ENCODE results near the gene KRTAP10-1. TPM values are rescaled to one million over a fixed set of nuclear protein-coding genes. Genes with fewer than 3 reads are reported as not detected.

KRTAP10-1 gene
- total and polyA plus RNA-seq, 2 of the 13 experiments (the other 11 are each of a cell fraction or from before 2014, with no cell fraction given): not detected

- TF ChIP-seq HNF1A (IDR thresholded peaks at IDR 0.05; ENCODE audit: low read depth) (0 out of 2 replicates have a peak, but pooled peaks have one; percentile 29), HNF1A (CRISPR knock-in tag; IDR thresholded peaks at IDR 0.05; ENCODE audit: borderline replicate concordance) (no peak), SMAD3 (CRISPR knock-in tag; IDR thresholded peaks at IDR 0.05) (peak; percentile 74; the same call in 1 of the 2 replicates), ZNF605 (CRISPR knock-in tag; IDR thresholded peaks at IDR 0.05) (peak; percentile 52; the same call in 1 of the 2 replicates), RAD21 (CRISPR knock-in tag; IDR thresholded peaks at IDR 0.05) (no peak), ZNF776 (CRISPR knock-in tag; IDR thresholded peaks at IDR 0.05) (peak; percentile 43; the same call in 1 of the 2 replicates), GATAD1 (CRISPR knock-in tag; IDR thresholded peaks at IDR 0.05) (no peak), AHR (CRISPR knock-in tag; IDR thresholded peaks at IDR 0.05) (no peak), ZIK1 (CRISPR knock-in tag; IDR thresholded peaks at IDR 0.05; ENCODE audit: borderline replicate concordance, low read depth) (no peak), SAFB2 (CRISPR knock-in tag; IDR thresholded peaks at IDR 0.05; ENCODE audit: borderline replicate concordance, low read depth) (no peak), MIXL1 (CRISPR knock-in tag; IDR thresholded peaks at IDR 0.05) (peak; percentile 63; the same call in 1 of the 2 replicates), MLX (CRISPR knock-in tag; IDR thresholded peaks at IDR 0.05) (peak; percentile 69; the same call in 1 of the 2 replicates), YEATS2 (CRISPR knock-in tag; IDR thresholded peaks at IDR 0.05; ENCODE audit: borderline replicate concordance) (no peak), CREB1 (IDR thresholded peaks at IDR 0.05) (peak; percentile 66), CREB1 (CRISPR knock-in tag; IDR thresholded peaks at IDR 0.05) (no peak), FOXP4 (CRISPR knock-in tag; IDR thresholded peaks at IDR 0.05) (peak; percentile 62; the same call in 1 of the 2 replicates), SIN3B (IDR thresholded peaks at IDR 0.05; ENCODE audit: low read length) (no peak), SMARCE1 (IDR thresholded peaks at IDR 0.05; ENCODE audit: borderline replicate concordance) (no peak), NRL (CRISPR knock-in tag; IDR thresholded peaks at IDR 0.05; ENCODE audit: borderline replicate concordance) (no peak), DMAP1 (CRISPR knock-in tag; IDR thresholded peaks at IDR 0.05) (peak; percentile 93), RFX3 (CRISPR knock-in tag; IDR thresholded peaks at IDR 0.05) (no peak), ZNF235 (CRISPR knock-in tag; IDR thresholded peaks at IDR 0.05; ENCODE audit: borderline replicate concordance) (no peak), ZNF468 (CRISPR knock-in tag; IDR thresholded peaks at IDR 0.05) (no peak), ZNF570 (CRISPR knock-in tag; IDR thresholded peaks at IDR 0.05; ENCODE audit: borderline replicate concordance) (no peak)
- TF ChIP-seq, protein P1, sequence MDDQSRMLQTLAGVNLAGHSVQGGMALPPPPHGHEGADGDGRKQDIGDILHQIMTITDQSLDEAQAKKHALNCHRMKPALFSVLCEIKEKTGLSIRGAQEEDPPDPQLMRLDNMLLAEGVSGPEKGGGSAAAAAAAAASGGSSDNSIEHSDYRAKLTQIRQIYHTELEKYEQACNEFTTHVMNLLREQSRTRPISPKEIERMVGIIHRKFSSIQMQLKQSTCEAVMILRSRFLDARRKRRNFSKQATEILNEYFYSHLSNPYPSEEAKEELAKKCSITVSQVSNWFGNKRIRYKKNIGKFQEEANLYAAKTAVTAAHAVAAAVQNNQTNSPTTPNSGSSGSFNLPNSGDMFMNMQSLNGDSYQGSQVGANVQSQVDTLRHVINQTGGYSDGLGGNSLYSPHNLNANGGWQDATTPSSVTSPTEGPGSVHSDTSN (CRISPR knock-in tag; IDR thresholded peaks at IDR 0.05; ENCODE audit: borderline replicate concordance): no peak; the same call in 1 of the 2 replicates
Measured at GRCh38 chr21:44505673-44506278, 34.2 kb downstream of the KRTAP10-1 start (continued).

Data from HepG2 (cell line).